GOT3 (cell line): Measurements from ENCODE around the gene GAL3ST1.
"Not testable (repeated sequence)": the region's sequence is repeated elsewhere in the genome, so short reads cannot be mapped to it uniquely, and the experiment has no call there.

Source experiments
- DNase-seq: peaks from one replicate; lab custom pipeline; 2025; ENCODE audit warnings: mixed read lengths; lab: John Stamatoyannopoulos, UW

Gene GAL3ST1, protein sequence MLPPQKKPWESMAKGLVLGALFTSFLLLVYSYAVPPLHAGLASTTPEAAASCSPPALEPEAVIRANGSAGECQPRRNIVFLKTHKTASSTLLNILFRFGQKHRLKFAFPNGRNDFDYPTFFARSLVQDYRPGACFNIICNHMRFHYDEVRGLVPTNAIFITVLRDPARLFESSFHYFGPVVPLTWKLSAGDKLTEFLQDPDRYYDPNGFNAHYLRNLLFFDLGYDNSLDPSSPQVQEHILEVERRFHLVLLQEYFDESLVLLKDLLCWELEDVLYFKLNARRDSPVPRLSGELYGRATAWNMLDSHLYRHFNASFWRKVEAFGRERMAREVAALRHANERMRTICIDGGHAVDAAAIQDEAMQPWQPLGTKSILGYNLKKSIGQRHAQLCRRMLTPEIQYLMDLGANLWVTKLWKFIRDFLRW

DNA sequence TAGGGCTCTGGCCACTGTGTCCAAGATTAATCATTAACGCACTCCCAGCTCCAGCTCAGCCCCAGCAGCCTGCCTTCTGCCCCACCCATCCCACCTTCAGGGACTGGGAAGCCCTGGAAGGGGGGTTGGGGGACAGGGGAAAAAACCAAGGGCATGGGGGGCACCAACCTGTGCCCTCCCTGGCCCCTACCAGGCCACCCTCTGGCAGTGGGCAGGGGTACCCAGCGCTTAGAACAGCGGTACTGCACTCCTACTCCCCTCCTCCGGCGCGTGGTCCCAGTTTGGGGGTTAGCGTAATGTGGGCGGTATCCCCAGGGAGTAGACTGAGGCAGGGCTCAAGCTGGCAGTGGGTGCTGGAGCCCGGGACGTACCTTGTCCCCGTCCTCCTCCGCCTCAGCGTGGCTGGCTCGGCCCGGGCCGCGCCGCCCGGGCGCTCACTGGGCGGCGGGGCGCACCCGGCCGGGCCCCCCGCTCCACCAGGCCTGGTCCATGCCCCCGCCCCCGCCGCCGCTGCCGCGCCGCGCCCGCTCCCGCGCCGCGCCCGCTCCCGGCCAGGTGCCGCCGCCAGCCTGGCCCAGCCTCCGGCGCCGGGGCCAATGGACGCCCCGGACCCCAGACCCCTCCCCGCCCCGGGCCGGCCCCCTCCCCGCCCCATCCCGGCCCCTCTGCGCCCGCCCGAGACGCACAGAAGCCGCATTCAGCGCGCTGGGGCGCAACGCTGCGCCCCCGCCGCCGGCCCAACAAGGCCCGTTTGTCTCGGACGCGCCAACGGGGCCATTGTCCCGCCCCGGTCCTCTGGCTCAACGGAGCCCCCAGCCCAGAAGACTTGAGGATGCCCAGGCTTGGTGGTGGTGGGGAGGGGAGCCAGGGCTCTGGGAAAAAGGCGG is at the start of gene GAL3ST1:
Gene GAL3ST1, minus strand, starts transcription at position 571 of the 887 bp plus-strand sequence. CDS start 17,273 bp downstream, outside the sequence.
- no peak for DNase-seq

DNA sequence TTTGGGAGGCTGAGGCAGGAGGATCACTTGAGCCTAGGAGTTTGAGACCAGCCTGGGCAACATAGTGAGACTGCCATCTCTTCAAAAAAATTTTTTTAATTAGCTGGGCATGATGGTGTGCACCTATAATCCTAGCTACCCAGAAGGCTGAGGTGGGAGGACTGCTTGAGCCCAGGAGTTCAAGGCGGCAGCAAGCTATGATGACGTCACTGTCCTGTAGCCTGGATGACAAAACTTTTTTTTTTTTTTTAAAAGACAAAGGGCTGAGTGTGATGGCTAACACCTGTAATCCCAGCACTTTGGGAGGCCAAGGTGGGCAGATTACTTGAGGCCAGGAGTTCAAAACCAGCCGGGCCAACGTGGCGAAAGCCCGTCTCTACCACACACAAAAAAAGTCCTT is 45.4 kb upstream of the GAL3ST1 start:
- not testable (repeated sequence) for DNase-seq

DNA sequence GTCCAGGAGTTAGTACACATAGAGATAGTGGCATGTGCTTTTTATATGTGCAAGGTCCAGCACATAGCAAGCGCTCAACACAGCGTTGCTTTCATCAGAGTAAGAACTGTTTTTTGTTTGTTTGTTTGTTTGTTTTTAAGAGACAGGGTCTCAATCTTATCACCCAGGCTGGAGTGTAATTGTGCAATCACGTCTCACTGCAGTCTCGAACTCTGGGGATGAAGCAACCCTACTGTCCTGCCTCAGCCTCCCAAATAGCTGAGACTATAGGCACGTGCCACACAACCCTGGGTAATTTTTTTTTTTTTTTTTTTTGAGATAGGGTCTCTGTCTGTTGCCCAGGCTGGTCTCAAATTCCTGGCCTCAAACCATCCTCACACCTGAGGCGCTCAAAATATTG is 43.4 kb upstream of the GAL3ST1 start:
- no peak for DNase-seq

DNA sequence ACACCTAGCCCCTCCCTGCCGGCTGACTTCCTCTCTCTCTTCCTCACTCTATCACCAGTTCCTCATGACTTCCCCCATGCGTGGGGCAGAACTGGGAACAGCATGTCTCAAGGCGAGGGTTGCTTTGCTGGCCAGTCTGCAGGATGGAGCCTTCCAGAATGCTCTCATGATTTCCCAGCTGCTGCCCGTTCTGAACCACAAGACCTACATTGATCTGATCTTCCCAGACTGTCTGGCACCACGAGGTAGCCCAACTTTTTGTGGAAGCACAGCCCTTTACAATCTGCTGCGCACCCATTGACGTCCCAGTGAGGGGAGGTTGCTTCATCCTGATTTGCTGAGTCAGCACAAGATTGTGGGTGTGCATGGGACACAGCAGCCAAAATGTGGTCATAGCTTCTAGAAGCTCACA is 41.1 kb upstream of the GAL3ST1 start:
- DNase-seq: no peak

DNA sequence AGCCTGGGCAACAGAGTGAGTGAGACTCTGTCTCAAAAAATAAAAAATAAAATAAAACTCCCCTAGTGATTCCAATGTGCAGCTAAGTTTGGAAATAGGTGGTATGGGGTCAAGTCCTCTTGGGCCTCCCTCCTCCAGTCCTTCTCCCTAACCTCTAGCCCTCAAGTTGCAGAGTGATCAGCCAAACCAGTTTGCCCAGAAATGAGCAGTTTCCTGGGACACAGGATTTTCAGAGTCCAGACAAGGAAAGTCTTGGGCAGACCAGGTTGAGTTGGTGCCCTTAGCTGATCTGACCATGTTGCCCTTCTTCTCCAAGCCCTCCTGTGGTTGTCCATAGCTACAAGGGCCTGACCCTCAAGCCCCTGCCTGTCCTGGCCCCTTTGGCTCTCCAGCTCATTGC is 40.4 kb upstream of the GAL3ST1 start:
- no peak for DNase-seq

DNA sequence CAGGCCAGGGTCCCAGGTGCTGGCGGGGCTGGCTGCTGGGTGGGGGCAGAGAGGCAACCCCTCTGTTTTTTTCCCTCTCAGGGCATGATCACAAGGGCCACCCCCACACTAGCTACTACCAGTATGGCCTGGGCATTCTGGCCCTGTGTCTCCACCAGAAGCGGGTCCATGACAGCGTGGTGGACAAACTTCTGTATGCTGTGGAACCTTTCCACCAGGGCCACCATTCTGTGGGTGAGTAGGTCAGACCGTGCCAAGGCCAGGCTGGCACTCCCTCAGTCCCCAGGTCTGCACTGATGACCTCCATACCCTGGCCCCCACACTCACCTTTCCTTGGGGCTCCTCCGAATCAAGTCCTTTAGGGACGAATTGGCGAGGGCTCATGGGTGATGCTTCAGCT is 39.8 kb upstream of the GAL3ST1 start:
- no peak for DNase-seq

DNA sequence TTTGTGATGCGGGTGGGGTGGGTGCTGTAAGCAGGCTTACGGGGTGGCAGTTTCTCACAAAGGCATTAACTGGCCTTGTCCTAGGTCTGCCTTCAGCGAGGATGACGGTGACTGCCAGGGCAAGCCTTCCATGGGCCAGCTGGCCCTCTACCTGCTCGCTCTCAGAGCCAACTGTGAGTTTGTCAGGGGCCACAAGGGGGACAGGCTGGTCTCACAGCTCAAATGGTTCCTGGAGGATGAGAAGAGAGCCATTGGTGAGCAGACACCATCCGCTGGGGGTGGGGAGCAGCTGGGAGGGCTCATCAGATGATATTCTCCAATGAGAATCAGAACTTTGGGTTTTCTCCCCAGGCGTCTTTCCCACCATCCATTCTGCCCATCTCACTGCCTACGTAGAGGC is 38.3 kb upstream of the GAL3ST1 start:
- DNase-seq: no peak

DNA sequence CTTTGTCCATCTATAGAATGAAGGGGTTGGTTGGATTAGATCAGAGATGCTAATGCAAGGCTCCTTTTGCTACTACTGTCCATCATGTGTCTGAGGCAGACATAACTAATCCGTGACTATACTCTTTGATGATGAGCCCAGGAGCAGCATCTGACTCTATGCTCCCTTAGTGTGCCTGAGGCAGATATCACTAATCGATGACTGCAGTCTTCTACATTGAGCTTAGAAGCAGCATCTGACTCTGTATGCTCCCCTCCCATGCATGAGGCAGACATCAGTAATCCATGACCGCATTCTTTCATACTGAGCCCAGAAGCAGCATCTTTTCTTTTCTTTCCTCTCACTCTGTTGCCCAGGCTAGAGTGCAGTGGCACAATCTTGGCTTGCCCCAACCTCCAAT is 36.7 kb upstream of the GAL3ST1 start:
- DNase-seq: no peak

DNA sequence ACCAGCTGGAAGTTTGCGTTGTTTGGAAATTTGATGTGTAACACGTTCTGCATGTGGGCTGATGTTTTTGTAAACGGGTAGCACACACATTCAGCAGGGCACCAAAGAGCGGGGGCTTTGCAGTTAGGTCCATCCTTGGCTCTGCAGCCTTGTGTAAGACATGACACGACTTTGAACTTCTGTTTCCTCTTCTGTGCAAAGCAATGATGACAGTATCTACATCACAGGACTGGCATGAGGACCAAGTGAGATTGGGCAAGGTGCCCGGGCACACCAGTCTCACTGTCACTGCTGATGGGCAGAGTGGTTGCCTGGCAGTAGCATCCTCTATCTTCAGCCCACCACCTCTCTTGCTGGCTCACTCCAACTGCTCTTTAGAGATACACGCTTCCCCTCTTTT is 35.8 kb upstream of the GAL3ST1 start:
- DNase-seq: no peak

DNA sequence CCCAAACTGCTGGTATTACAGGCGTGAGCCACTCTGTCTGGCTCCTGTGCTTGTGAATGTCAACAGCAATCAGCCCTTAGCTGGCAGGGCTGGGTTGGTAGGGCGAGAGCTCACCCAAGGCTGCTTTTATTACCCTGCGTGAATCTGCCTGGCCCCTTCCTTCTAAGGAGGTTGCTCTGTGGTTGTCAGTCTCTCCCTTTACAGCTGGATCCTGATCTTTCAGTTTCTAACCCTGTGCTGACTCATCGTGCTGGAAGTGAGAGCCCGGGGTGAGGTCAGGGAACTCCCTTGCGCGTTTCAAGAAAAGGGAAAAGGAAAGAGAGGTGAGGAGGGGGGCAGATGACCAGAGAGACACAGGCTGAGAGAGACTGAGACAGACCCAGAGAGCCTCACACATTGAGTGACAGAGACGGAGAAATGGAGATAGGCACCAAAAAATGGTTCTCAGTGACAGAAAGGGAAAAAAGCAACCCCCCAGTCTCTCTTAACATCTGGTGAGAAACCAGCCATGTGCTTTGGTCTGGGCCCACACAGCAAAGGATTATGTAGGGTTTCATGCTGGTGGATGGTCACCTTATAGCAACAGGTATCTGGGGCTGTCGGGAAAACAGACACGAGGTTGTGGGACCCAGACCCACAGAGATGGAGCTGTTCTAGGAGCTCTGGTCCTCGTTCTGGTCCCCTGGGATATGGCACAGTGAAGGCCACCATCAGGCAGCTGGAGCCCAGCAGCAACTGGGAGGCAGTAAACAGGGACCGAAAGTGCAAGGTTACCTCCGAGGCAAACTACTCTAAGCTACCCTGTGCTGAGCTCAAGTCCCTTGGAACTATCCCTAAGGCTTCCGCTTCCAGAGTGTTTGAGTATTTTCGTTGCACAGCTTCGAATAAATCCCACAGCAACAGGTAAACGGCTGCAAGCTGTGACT is 35.1 kb upstream of the GAL3ST1 start:
- no peak for DNase-seq

DNA sequence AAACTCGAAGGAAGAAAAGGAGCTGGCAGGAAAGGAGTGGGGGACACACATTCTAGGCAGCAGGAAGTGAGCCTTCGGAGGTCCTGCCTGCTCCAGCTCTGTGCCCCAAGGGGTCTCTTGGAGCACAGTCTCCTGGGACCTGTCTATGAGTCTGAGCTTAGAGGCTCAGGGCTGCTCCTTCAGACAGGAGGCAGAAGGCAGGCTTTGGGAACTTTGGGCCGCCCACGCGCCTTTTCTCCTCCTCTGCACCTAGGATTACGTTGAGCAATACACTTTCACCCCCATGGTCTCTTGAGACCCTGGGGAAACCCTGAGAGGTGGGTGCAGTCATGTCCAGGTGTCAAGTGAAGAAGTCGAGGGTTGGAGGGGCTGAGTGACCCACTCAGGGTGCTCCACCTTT is 33.5 kb upstream of the GAL3ST1 start:
- DNase-seq: no peak

DNA sequence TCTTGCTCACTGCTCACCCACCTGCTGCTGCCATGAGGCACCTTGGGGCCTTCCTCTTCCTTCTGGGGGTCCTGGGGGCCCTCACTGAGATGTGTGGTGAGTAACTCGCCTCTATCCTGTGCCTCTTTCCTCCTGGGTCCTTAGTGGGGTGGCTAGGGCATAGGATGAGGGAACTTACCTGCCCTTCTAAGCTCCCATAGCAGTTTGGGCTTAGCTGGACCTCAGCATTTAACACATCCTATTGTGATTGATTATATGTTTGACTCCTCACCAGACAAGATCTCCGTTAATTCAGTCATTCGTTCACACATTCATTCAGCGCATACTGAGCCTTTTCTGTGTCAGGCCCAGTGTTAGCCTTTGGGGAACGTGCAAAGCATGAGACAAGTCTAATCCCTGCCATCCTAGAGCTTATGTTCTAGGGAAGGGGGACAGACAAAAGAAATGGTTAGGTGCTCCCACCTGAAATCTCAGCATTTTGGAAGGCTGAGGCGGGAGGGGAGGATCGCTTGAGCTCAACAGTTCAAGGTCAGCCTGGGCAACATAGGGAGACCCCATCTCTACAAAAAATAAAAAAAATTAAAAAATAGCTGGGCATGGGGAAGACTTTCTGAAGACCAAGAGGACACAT is 33.0 kb upstream of the GAL3ST1 start:
- no peak for DNase-seq

DNA sequence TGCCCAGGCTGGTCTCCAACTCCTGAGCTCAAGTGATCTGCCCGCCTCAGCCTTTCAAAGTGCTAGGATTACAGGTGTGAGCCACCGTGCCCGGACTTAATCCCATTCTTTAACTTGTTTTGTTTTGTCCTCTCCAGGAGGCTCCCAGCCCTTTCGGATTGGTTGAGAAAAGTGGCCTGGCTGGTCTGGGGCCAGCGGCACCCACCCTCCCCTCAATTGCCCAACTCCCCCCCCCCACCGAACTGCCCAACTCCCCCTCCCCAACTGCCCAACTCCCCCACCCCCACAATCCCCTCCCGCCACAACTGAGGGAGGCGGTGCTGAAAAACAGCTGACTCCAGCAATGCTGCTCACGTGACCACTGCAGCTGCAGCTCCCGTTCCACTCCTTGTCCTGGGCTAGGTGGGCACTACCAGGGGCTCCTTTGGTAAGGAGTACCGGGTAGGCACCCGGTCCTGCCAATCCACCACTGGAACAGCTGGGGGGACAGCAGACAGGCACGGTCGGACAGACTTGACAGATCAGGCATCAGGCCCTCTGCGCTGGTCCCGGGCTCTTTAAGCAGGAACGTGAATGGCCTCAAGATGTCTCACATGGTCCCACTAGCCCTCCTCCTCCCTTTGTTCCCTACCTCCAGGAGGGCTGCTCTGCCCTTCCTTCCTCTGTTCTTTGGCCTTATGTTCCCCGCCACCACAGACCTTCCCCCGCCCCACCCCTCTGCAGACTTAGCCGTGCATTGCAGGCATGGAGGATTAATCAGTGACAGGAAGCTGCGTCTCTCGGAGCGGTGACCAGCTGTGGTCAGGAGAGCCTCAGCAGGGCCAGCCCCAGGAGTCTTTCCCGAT is 32.2 kb upstream of the GAL3ST1 start, which contains the start of gene TCN2:
Gene TCN2, plus strand, starts transcription at position 720 of the 845 bp plus-strand sequence. CDS start 158 bp downstream, outside the sequence.
- DNase-seq: no peak

DNA sequence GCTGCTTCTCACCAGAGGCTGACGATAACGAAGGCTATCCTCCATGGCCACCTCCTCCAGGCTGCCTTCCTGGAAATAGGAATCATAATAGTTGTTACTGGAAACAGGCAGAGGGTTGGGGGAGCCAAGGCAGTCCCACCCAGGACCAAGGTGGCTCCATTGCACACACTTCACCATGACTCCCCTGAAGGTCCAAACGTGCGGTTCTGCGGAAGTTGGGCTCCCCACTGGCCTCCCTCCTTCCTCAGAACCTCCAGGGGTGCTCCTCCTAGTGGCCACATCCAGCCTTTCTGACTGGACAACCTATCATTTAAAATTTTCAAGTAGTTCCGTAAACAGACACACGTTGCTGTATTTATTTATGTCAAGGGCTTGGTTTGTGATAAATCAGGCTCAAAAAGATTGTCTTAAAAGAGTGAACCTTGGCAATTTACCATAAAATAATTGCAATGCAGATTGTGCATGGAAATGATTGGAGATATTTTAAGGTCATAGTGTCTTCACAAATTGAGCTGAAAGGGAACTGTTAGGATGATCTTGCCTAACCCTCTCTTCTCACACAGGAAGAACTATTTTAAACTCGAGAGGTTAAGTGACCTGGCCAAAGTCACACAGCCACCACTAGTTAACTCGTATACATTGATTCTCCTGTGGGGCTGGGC is 31.1 kb upstream of the GAL3ST1 start:
- DNase-seq: no peak

DNA sequence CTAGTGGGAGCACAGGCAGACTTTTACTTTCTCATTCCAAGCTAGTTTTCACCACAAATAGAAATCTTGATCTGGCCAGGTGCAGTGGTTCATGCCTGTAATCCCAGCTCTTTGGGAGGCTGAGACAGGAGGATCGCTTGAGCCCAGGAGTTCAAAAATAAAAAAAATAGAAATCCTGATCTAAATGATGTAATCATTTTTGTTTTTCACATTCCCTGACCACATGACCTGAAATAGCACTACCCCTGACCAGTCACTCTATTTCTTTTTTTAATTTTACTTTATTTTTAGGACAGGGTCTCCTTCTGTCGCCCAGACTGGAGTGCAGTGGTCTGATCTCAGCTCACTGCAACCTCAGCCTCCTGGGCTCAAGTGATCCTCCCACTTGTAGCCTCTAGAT is 30.3 kb upstream of the GAL3ST1 start:
- DNase-seq: no peak

DNA sequence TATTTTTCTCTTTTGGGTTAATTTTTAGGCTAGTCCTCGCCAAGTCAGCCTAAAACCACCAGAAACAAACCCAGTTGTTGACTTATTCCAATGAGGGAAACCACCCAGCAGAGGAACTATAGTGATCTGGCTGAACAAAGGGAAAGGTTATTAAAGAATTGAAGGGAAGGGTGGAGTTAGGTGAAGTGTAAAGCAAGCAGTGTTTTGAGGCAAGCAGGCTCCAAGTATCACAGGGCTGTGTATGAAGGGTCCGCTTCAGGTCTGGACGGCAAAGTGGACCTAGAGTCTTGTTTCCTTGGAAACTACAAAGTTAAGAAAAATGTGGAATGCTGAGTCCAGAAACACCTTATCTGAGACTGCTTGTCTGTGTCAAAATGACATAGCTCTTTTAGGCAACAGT is 29.3 kb upstream of the GAL3ST1 start:
- no peak for DNase-seq

DNA sequence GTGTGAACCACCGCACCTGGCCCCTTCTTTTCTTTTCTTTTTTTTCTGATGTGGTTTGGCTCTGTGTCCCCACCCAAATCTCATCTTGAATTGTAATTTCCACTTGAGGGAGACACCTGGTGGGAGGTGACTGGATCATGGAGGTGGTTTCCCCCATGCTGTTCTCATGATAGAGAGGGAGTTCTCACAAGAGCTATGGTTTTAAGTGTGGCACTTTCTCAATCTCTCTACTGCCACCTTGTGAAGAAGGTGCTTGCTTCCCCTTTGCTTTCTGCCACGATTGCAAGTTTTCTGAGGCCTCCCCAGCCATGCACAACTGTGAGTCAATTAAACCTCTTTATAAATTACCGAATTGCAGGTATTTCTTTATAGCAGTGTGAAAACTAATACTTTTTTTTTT is 27.6 kb upstream of the GAL3ST1 start:
- DNase-seq: no peak

DNA sequence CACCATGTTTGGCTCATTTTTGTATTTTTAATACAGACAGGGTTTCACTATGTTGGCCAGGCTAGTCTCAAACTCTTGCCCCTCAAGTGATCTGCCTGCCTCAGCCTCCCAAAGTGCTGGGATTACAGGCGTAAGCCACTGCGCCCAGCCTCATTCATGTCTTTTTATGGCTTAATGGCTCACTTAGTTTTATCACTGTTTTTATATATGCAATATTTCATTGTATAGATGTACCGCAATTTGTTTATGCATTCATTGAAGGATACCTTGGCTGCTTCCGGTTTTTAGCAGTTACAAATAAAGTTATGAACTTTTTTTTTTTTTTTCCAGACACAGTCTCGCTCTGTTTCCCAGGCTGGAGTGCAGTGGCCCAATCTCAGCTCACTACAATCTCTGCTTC is 27.0 kb upstream of the GAL3ST1 start:
- DNase-seq: no peak

DNA sequence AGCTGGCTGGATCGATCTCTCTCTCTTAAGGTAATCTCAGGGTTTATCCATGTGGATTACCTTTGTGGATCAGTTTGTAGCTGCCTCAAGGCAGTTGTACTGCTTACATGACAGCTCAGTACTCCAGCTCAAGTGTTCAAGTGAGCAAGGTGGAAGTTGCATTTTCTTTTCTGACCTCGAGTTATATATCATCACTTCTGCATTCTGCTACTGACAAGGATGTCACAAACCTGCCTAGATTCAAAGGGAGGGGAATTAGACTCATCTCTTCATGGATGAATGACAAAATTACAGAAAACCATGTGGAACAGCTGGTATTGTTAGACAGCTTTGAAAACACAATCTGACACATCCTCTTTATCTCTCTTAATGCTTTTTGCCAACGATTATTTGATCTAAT is 26.5 kb upstream of the GAL3ST1 start:
- no peak for DNase-seq

DNA sequence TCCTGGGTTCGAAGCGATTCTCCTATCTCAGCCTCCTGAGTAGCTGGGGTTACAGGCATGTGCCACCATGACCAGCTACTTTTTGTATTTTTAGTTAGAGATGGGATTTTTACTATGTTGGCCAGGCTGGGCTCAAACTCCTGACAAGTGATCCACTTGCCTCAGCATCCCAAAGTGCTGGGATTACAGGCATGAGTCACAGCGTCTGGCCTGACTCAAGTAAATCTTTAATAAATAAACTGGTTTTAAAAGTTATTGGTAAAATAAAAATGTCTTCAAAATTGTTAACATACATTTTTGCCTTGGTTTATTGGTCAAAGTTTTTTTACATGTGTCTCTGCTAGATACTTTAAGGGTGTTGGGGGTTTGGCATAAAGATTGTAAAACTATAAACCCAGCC is 24.5 kb upstream of the GAL3ST1 start:
- no peak for DNase-seq
